ENCODE data around the gene HDLBP.

DNA sequence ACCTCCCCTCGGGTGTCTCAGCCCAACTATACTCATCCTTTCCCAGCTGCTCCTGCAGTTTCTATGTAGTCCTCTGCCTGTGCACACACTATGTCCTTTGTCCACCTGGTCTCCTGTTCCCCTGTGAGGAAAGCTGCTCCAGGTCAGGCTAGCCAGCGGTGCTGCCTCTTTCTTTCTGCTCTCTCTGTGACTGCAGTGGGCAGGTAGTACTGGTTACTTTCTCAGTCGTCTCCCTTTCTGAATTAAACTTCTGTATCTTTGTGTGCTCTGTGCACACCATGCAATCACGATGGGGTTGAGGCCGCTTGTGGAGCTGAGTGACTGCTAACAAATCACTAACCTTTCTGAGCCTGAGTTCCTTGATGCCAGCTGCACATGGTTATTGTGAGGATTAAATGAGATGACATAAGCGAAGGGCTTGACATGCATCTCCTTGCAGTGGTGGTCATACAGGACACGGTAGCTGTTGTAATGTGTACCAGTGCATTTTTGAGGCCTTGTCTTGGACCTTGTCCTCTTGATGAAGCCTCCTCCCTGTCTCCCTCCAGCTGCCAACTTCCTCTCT is 44.1 kb upstream of the HDLBP start:
- TF ChIP-seq EP300 (IDR thresholded peaks at IDR 0.05) (no peak), POLR2A (IDR thresholded peaks at IDR 0.05) (no peak)
- TF ChIP-seq, protein P1, sequence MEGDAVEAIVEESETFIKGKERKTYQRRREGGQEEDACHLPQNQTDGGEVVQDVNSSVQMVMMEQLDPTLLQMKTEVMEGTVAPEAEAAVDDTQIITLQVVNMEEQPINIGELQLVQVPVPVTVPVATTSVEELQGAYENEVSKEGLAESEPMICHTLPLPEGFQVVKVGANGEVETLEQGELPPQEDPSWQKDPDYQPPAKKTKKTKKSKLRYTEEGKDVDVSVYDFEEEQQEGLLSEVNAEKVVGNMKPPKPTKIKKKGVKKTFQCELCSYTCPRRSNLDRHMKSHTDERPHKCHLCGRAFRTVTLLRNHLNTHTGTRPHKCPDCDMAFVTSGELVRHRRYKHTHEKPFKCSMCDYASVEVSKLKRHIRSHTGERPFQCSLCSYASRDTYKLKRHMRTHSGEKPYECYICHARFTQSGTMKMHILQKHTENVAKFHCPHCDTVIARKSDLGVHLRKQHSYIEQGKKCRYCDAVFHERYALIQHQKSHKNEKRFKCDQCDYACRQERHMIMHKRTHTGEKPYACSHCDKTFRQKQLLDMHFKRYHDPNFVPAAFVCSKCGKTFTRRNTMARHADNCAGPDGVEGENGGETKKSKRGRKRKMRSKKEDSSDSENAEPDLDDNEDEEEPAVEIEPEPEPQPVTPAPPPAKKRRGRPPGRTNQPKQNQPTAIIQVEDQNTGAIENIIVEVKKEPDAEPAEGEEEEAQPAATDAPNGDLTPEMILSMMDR (IDR thresholded peaks at IDR 0.05) = no peak

Data from tibial nerve (tissue), 4 donors.